NT2/D1 (cell line): ENCODE results near the gene PNMA8A.

ENCODE experiments used
- SUZ12 ChIP-seq: IDR thresholded peaks from 2 replicates; pipeline ENCODE4 v1.6.1; 2011; ENCODE audit not compliant: insufficient read length, insufficient read depth; ENCODE audit errors: extremely low read depth
- YY1 ChIP-seq: IDR thresholded peaks from 2 replicates; pipeline ENCODE4 v1.6.1; 2011; ENCODE audit not compliant: insufficient read length, insufficient read depth
- ZNF274 ChIP-seq: IDR thresholded peaks from 2 replicates; pipeline ENCODE4 v1.6.1; 2011; ENCODE audit warnings: mild to moderate bottlenecking, low read depth, low read length

- TF ChIP-seq YY1: no peak
- TF ChIP-seq ZNF274: no peak
- TF ChIP-seq SUZ12: no peak
Measured at GRCh38 chr19:46429999-46430398, 41.4 kb downstream of the PNMA8A start.
